OCI-LY1 (cell line): ENCODE data around the gene HSF5.

Experiments
- H2AFZ ChIP-seq: fragments of 200-600 bp; sonication (generic), shearing (Covaris generic); 2 replicates; pipeline ENCODE4 v1.6.0; 2014; ENCODE audit warnings: antibody characterized with exemption, mild to moderate bottlenecking, low read length
- H3F3A ChIP-seq: fragments of 200-600 bp; sonication (generic), shearing (Covaris generic); 2 replicates; pipeline ENCODE4 v1.6.0; 2014; ENCODE audit warnings: mild to moderate bottlenecking, antibody characterized with exemption, low read length, moderate library complexity; ENCODE audit not compliant: insufficient read depth
- H3K27ac ChIP-seq: fragments of 200-600 bp; sonication (generic); 2 replicates; pipeline ENCODE4 v1.5.1; 2014; ENCODE audit warnings: low read length, mixed run types, mild to moderate bottlenecking, low read depth; ENCODE audit not compliant: poor library complexity, severe bottlenecking
- H3K27me3 ChIP-seq: fragments of 200-600 bp; sonication (generic); 2 replicates; pipeline ENCODE4 v1.6.0; 2014; ENCODE audit warnings: antibody characterized with exemption, mild to moderate bottlenecking, low read length, moderate library complexity; ENCODE audit not compliant: insufficient read depth
- H3K36me3 ChIP-seq: fragments of 200-600 bp; sonication (generic); 2 replicates; pipeline ENCODE4 v1.6.1; 2014; ENCODE audit warnings: mild to moderate bottlenecking, antibody characterized with exemption, low read length, moderate library complexity, mixed read lengths; ENCODE audit not compliant: insufficient read depth
- H3K4me1 ChIP-seq: fragments of 200-600 bp; sonication (generic); 2 replicates; pipeline ENCODE4 v1.5.1; 2014; ENCODE audit warnings: mild to moderate bottlenecking, low read length, moderate library complexity; ENCODE audit not compliant: insufficient read depth, severe bottlenecking
- H3K4me2 ChIP-seq: fragments of 200-600 bp; sonication (generic), shearing (Covaris generic); 2 replicates; pipeline ENCODE4 v1.6.1; 2014; ENCODE audit warnings: low read length
- H3K4me3 ChIP-seq: fragments of 200-600 bp; sonication (generic); 2 replicates; pipeline ENCODE4 v1.5.1; 2014; ENCODE audit warnings: low read length, low read depth, mild to moderate bottlenecking, mixed read lengths; ENCODE audit not compliant: poor library complexity, severe bottlenecking
- H3K79me2 ChIP-seq: fragments of 200-600 bp; shearing (Covaris generic); 2 replicates; pipeline ENCODE4 v1.6.1; 2016; ENCODE audit warnings: mixed run types, low read length, mixed read lengths; ENCODE audit not compliant: insufficient read depth
- H3K9ac ChIP-seq: fragments of 200-600 bp; sonication (generic), shearing (Covaris generic); 2 replicates; pipeline ENCODE4 v1.6.1; 2014; ENCODE audit warnings: mild to moderate bottlenecking, low read length, mixed read lengths
- H3K9me2 ChIP-seq: fragments of 200-600 bp; sonication (generic), shearing (Covaris generic); 2 replicates; pipeline ENCODE4 v1.6.1; 2014; ENCODE audit warnings: low read depth, mild to moderate bottlenecking, low read length, mixed read lengths
- H3K9me3 ChIP-seq: fragments of 200-600 bp; shearing (Covaris generic); 2 replicates; pipeline ENCODE4 v1.6.1; 2014; ENCODE audit warnings: low read length, mixed read lengths
- H4K20me1 ChIP-seq: fragments of 200-600 bp; sonication (generic), shearing (Covaris generic); 2 replicates; pipeline ENCODE4 v1.6.0; 2016; ENCODE audit warnings: mild to moderate bottlenecking, low read length; ENCODE audit not compliant: insufficient read depth
- EZH2 ChIP-seq: fragments of 200-600 bp; sonication (generic), shearing (Covaris generic); IDR thresholded peaks from 2 replicates; pipeline ENCODE4 v1.8.0; 2017; ENCODE audit warnings: borderline replicate concordance, mixed run types, mild to moderate bottlenecking, antibody characterized with exemption, low read length, moderate library complexity, mixed read lengths
- TF ChIP-seq, protein P1 (sequence below): fragments of 200-600 bp; sonication (generic), shearing (Covaris generic); IDR thresholded peaks from 2 replicates; pipeline ENCODE4 v1.5.1; 2017; ENCODE audit warnings: mild to moderate bottlenecking, antibody characterized with exemption, low read length, moderate library complexity, mixed read lengths

The HSF5 gene

DNA sequence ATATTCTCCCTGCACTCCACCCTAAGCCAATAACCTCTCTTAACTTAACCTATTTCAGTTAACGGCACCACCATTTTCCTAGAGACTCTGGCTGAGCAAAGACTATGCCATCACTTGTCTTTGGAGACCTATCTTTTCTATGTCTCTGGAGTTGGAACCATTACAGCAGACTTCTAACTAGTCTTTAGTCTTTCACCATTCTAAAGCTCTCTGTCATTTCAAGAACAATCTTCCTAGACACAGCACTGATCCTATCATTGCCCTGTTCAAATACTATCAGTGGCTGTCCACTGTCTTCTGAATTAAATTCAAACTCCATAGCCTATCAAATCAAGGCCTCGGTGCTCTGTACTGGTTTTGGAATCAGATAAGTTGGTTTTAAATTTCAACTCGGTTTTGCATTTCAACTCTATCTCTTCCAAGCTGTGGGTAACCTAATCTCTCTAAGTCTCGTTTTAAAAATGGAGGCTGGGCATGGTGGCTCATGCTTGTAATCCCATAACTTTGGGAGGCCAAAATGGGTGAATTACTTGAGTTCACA, 102.8 kb downstream of the HSF5 start:
- H3K27ac ChIP-seq: no peak overlapping the region
- H3K79me2 ChIP-seq: no peaks in the 10 kb centered on the region
- H3K4me3 ChIP-seq: no peak overlapping the region
- no peaks in the 10 kb centered on the region for H3K9me3 ChIP-seq
- no peaks in the 10 kb centered on the region for H4K20me1 ChIP-seq
- H3K27me3 ChIP-seq: peaks cover 2% of the 10 kb centered on the region
- H2AFZ ChIP-seq: no peak overlapping the region
- H3K4me2 ChIP-seq: no peak overlapping the region
- no peaks in the 10 kb centered on the region for H3K4me1 ChIP-seq
- TF ChIP-seq, protein P1, sequence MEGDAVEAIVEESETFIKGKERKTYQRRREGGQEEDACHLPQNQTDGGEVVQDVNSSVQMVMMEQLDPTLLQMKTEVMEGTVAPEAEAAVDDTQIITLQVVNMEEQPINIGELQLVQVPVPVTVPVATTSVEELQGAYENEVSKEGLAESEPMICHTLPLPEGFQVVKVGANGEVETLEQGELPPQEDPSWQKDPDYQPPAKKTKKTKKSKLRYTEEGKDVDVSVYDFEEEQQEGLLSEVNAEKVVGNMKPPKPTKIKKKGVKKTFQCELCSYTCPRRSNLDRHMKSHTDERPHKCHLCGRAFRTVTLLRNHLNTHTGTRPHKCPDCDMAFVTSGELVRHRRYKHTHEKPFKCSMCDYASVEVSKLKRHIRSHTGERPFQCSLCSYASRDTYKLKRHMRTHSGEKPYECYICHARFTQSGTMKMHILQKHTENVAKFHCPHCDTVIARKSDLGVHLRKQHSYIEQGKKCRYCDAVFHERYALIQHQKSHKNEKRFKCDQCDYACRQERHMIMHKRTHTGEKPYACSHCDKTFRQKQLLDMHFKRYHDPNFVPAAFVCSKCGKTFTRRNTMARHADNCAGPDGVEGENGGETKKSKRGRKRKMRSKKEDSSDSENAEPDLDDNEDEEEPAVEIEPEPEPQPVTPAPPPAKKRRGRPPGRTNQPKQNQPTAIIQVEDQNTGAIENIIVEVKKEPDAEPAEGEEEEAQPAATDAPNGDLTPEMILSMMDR: no peak
- no peak for TF ChIP-seq EZH2
- H3K9me2 ChIP-seq: no peaks in the 10 kb centered on the region
- H3F3A ChIP-seq: no peaks in the 10 kb centered on the region
- no peak overlapping the region for H3K9ac ChIP-seq
- H3K36me3 ChIP-seq: no peaks in the 10 kb centered on the region

DNA sequence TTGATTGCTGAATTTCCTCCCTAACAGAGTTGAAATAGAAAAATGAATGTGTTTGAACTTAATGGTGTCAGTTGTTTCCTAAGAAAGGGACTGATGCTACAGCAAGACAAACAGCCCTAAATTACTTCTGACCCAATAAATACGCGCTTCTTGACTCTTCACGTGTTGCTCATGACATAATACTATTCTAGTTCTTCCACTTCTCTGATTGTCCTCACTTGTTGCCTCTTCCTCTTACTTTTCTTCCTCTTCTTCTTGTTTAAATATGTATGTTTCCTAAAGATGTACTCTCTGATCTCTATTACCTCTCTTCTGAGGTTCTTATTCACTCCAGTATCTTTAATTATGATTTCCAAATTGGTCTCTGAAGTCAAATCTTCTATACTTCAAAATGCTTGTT, 103.3 kb downstream of the HSF5 start:
- H2AFZ ChIP-seq: no peak overlapping the region
- H3K9me2 ChIP-seq: no peaks in the 10 kb centered on the region
- H3K27ac ChIP-seq: no peak overlapping the region
- TF ChIP-seq, protein P1: no peak
- TF ChIP-seq EZH2: no peak
- H3K36me3 ChIP-seq: no peaks in the 10 kb centered on the region
- H3K79me2 ChIP-seq: no peaks in the 10 kb centered on the region
- H3K4me3 ChIP-seq: no peak overlapping the region
- H4K20me1 ChIP-seq: no peaks in the 10 kb centered on the region
- no peaks in the 10 kb centered on the region for H3F3A ChIP-seq
- H3K9ac ChIP-seq: no peak overlapping the region
- no peaks in the 10 kb centered on the region for H3K9me3 ChIP-seq
- peaks cover 2% of the 10 kb centered on the region for H3K27me3 ChIP-seq
- no peak overlapping the region for H3K4me2 ChIP-seq
- no peaks in the 10 kb centered on the region for H3K4me1 ChIP-seq

DNA sequence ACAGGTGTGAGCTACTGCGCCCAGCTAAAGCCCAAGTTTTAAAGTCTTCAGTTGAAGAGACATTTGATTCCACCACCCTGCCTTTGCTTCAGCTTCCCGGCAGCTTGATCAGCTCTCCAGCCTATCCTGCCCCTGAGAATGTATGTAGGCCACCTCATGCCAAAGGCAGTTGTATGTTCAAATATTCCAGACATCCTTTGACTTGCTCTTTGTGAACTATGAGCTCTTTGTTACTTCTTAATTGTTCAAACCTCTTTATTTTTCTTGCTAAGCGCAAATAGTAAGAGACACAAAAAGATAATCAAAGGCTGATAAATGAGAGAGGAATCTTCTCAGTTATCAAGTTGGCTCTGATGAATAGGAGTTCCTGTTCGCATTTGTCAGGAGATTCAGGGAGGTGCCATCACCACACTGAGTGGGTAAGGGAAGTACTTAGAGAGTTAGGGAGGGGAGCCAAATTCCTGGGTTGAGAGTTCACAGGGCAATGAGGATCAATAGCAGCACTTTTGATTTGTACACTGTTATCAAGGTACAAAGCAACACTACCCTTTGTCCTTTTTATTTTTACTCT, 104.2 kb downstream of the HSF5 start:
- Histone ChIP-seq H4K20me1 (no peaks in the 10 kb centered on the region), H3K4me2 (no peak overlapping the region), H3K27ac (no peak overlapping the region), H3K9ac (no peak overlapping the region), H3K9me2 (no peaks in the 10 kb centered on the region), H2AFZ (no peak overlapping the region), H3K79me2 (no peaks in the 10 kb centered on the region), H3K27me3 (peaks cover 2% of the 10 kb centered on the region; the same call in 1 of the 2 replicates), H3K9me3 (no peaks in the 10 kb centered on the region), H3F3A (no peaks in the 10 kb centered on the region), H3K4me1 (no peaks in the 10 kb centered on the region), H3K36me3 (no peaks in the 10 kb centered on the region; the same call in 1 of the 2 replicates), H3K4me3 (no peak overlapping the region)
- TF ChIP-seq, protein P1: no peak
- no peak for TF ChIP-seq EZH2
